D721Med (cell line): ENCODE results near the gene IQCH.
A peak's percentile ranks its signal among the peaks of the same experiment; 100 is the strongest.

Experiments used
- DNase-seq: peaks from one replicate; pipeline ENCODE4 v3.0.0; 2011; ENCODE audit warnings: low spot score; ENCODE audit not compliant: insufficient read length
- FAIRE-seq: peaks from 2 replicates; lab custom pipeline; 2011; peaks lifted over from hg19 to GRCh38; lab: Jason Lieb, UNC
- TF ChIP-seq, protein P1 (sequence below): IDR thresholded peaks from 2 replicates; pipeline ENCODE4 v1.5.1; 2012; ENCODE audit warnings: mild to moderate bottlenecking, control low read depth; ENCODE audit not compliant: insufficient read depth; ENCODE audit errors: missing control alignments

The IQCH gene

DNA sequence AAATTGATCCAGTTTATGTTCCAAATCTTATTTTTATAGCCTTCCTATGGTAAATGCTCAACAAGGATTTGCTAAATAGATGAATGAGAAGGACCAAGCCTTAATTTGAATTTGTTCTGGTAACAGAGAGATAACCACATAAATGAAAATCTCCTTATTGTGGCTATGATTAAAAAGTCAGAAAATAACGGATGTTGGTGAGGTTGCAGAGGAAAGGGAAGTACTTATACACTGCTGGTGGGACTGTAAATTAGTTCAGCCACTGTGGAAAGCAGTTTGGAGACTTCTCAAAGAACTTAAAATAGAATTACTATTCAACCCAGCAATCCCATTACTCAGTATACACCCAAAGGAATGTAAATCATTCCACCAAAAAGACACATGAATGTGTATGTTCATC lies 26.3 kb upstream of the IQCH start:
- TF ChIP-seq, protein P1, sequence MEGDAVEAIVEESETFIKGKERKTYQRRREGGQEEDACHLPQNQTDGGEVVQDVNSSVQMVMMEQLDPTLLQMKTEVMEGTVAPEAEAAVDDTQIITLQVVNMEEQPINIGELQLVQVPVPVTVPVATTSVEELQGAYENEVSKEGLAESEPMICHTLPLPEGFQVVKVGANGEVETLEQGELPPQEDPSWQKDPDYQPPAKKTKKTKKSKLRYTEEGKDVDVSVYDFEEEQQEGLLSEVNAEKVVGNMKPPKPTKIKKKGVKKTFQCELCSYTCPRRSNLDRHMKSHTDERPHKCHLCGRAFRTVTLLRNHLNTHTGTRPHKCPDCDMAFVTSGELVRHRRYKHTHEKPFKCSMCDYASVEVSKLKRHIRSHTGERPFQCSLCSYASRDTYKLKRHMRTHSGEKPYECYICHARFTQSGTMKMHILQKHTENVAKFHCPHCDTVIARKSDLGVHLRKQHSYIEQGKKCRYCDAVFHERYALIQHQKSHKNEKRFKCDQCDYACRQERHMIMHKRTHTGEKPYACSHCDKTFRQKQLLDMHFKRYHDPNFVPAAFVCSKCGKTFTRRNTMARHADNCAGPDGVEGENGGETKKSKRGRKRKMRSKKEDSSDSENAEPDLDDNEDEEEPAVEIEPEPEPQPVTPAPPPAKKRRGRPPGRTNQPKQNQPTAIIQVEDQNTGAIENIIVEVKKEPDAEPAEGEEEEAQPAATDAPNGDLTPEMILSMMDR: no peak
- FAIRE-seq (no peak), DNase-seq (no peak)

DNA sequence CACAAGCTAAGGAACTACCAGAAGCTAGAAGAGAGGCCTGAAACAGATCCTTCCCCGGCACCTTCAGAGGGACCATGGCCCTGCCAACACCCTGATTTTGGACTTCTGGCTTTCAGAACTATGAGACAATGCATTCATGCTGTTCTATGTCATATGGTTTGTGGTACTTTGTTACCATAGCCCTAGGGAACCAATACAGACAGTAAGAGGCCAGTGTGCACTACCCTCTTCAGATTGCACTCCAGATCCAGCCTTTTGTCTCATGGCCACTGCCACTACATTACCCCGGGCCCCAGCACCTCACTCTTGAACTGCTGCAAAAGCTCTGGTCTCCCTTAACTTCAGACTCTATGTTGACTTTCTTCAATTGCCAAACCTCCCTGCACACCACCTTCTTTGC lies 24.1 kb upstream of the IQCH start:
- DNase-seq (no peak), FAIRE-seq (no peak)
- TF ChIP-seq, protein P1: no peak

DNA sequence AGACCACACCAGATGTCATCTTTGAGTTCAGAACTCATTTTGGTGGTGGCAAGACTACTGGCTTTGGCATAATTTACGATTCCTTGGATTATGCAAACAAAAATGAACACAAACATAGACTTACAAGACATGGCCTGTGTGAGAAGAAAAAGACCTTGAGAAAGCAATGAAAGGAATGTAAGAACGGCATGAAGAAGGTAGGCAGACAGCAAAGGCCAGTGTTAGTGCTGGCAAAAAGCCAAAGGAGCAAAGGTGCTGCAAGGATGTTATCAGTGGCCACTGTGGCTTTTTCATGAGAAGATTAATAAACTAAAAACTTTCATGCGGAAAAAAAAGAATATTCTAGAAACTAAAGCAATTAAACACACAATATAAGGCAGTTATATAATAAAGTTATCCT lies 22.0 kb upstream of the IQCH start:
- TF ChIP-seq, protein P1: no peak
- DNase-seq (no peak), FAIRE-seq (no peak)

DNA sequence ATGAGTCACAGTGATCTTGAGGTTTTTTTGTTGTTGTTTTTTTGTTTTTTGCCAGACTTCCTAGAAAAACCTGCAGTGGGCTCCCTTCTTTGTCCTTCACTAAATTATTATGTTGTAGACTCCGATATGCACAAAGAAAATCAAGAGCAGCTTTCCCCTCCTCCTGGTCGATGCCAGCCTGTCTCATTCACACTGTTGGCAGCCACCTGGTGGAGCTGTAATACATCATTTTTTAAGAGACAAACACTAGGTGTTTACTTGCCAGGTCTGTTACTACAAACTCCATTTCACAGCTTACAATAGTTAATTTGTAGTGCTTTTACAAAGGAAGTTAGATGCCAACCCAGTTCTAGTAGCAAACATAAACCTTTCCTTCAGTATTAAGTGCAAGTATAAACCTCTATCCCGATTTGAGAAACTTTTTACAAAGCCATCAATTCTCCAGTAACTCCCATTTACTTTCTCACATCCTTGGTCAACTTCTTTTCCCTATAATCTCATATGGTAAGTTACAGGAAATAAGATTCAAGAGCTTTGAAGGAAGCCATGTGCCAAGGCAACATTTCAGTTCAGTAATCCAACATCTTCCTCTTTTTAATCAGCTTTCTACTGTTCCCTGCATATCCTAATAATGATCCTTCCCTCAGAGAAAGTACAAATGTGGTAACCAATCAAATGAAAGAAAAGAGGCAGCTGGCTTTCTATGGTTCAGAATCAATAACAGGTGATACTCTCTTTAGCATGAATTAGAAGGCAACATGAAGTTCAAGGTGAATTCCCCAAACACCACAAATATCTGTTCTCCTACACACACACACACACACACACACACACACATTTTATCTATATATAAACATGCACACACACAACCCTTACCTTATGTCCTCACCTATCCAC lies 14.1 kb upstream of the IQCH start:
- DNase-seq (no peak), FAIRE-seq (no peak)
- TF ChIP-seq, protein P1: peak; percentile 52

DNA sequence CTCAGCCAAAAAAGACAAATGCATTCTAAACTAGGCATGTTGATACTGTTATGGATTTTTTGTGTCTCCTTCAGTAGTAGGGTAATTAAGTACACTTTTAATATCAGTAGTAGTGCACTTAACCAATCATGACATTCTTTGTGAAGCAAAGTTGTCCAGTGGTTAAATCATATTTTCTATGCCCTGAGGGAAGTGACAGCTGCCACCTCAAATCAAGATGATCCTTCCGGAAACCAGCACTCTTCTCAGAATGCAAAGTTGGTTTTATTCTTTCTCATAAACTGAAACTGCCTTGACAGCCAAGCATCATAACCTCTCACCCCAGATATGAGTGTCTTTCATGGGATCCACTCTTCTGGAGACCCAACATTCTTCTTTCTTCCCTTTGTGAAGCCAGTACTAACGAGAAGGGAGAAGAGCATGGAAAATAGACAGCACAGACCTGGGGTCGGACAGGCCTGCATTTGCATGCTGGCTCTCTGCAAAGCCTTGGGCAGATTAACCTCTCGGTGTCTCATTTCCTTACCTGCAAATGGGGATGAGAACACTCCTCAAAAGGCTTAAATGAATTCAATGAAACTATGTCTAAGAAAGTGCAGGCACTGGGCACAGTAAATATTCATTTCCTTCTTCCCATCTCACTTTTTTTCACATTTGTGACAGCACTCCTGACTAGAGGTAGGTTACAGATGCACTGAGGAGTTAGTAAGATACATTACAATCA lies 13.3 kb upstream of the IQCH start:
- FAIRE-seq (no peak), DNase-seq (no peak)
- TF ChIP-seq, protein P1: no peak

DNA sequence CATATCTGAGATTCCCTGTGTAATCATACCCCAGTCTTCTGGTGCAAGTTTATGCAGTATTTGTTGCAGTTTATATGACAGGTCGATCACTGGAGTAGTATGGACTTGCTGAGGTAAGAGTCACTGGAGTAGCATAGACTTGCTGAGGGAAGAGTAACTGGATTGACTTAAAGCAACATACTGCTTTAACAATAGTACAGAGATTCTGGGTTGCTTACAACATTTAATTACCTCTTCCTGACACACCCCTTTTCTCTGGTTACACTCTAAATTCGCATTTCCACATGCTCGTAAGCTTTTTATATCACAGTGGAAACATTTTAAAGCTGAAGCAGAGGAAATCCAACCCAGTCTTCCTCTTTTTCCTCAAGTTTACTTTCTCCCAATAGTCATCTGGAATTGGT lies 11.9 kb upstream of the IQCH start:
- DNase-seq (no peak), FAIRE-seq (no peak)
- TF ChIP-seq, protein P1: no peak
